GM12878 (cell line): ENCODE measurements around the gene ANKDD1A. TPM values are rescaled to one million over a fixed set of nuclear protein-coding genes. Genes with fewer than 3 reads are reported as not detected.

Experiments used
- CBX5 ChIP-seq: sonication (generic); IDR thresholded peaks from 2 replicates; pipeline ENCODE4 v1.6.1; 2016; ENCODE audit warnings: low read depth, moderate library complexity, mild to moderate bottlenecking, inconsistent platforms
- CREB1 ChIP-seq: IDR thresholded peaks from 2 replicates; pipeline ENCODE4 v1.6.1; 2012; ENCODE audit warnings: low read depth, mild to moderate bottlenecking, inconsistent platforms
- CTCF ChIP-seq, 3 experiments: IDR thresholded peaks in 2 of 3; conservative IDR thresholded peaks in 1 of 3; 2 replicates each; pipeline ENCODE4 v1.5.1; 2011; ENCODE audit warnings: low read depth in 3 of 3, low read length in 3 of 3, mild to moderate bottlenecking in 3 of 3, control low read depth in 2 of 3, moderate library complexity in 2 of 3, inconsistent platforms in 1 of 3, mixed read lengths in 1 of 3; ENCODE audit not compliant: control insufficient read depth in 2 of 3, insufficient read depth in 1 of 3; ENCODE audit errors: extremely low read depth in 1 of 3
- MAX ChIP-seq: IDR thresholded peaks from 2 replicates; pipeline ENCODE4 v1.6.1; 2012; ENCODE audit warnings: low read depth, low read length, improper control_type of control experiment
- NR2C1 ChIP-seq: fragments of 450-650 bp; IDR thresholded peaks from 2 replicates; pipeline ENCODE4 v1.6.1; 2017; ENCODE audit warnings: antibody characterized with exemption, mild to moderate bottlenecking, moderate library complexity
- NR2C2 ChIP-seq: IDR thresholded peaks from 2 replicates; pipeline ENCODE4 v1.6.1; 2011; ENCODE audit warnings: borderline replicate concordance, low read depth; ENCODE audit not compliant: control insufficient read depth, insufficient read length
- RELB ChIP-seq: fragments of 450-650 bp; IDR thresholded peaks from 2 replicates; pipeline ENCODE4 v1.6.1; 2017; ENCODE audit warnings: low read depth, mild to moderate bottlenecking, moderate library complexity
- SKIL ChIP-seq: fragments of 450-650 bp; IDR thresholded peaks from 2 replicates; pipeline ENCODE4 v1.6.1; 2017; ENCODE audit warnings: mild to moderate bottlenecking, low read depth, inconsistent platforms; ENCODE audit not compliant: poor library complexity, severe bottlenecking
- STAT3 ChIP-seq: IDR thresholded peaks from 2 replicates; pipeline ENCODE4 v1.6.1; 2011; ENCODE audit warnings: low read depth, low read length, improper control_type of control experiment
- ZBTB33 ChIP-seq: fragments of 450-650 bp; IDR thresholded peaks from 2 replicates; pipeline ENCODE4 v1.6.1; 2017; ENCODE audit warnings: mild to moderate bottlenecking
- ZNF24 ChIP-seq: fragments of 450-650 bp; IDR thresholded peaks from 2 replicates; pipeline ENCODE4 v1.6.1; 2017; ENCODE audit warnings: antibody characterized with exemption, mild to moderate bottlenecking
- polyA plus RNA-seq, 11 experiments: library from polyadenylated mRNA; depleted of rRNA in 4 of 11; unstranded in 6 of 11; stranded (reverse) in 5 of 11; fragments of >200 nt; fragmentation: Nextera tagmentation in 4 of 11; fragmentation: Illumina TruSeq in 1 of 11; extraction: Ambion mirVana in 4 of 11; extraction: Trizol in 1 of 11; gene quantifications; 1 replicate in 1 of 11; 2 replicates in 10 of 11; pipeline versions ENCODE4 v1.2.1 to v1.2.3, GENCODE V29; 2011 to 2016; ENCODE audit warnings: inconsistent platforms in 2 of 11, missing spikeins in 2 of 11, low read depth in 1 of 11
- total RNA-seq, 4 experiments: library from RNA; depleted of rRNA in 3 of 4; stranded (reverse); fragments of >200 nt in 3 of 4; fragmentation: Illumina TruSeq in 1 of 4; extraction: Trizol in 1 of 4; gene quantifications; 2 replicates each; pipeline versions ENCODE4 v1.2.1 to v1.2.3, GENCODE V29; 2013 to 2021

The ANKDD1A gene
- total and polyA plus RNA-seq, 10 of the 15 experiments (the other 5 are each of a cell fraction or from before 2014, with no cell fraction given), result 1.5 to 6.6 (median 4.1) TPM

- TF ChIP-seq ZNF24 (no peak), STAT3 (no peak), NR2C1 (no peak), CBX5 (no peak), ZBTB33 (no peak), CREB1 (no peak), CTCF (IDR thresholded peaks at IDR 0.05 in 2 of 3, conservative IDR thresholded peaks at IDR 0.05 in 1 of 3; ENCODE audit: control insufficient read depth in 2 of 3, extremely low read depth in 1 of 3, insufficient read depth in 1 of 3, low read depth in 3 of 3, low read length in 3 of 3) (no peak), NR2C2 (no peak), MAX (no peak; the same call in none of the 2 replicates), RELB (peak; percentile 77; the same call in 1 of the 2 replicates), SKIL (peak; percentile 62)
Observed at GRCh38 chr15:64893481-64894394, 18.0 kb upstream of the ANKDD1A start (continued).
